GM10266 (cell line): ENCODE results near the gene GOLGA6A.

ENCODE experiments used
- DNase-seq: peaks from one replicate; pipeline ENCODE4 v3.0.0; 2012; ENCODE audit errors: extremely low spot score
- CTCF ChIP-seq: IDR thresholded peaks from 2 replicates; pipeline ENCODE4 v1.5.1; 2012; ENCODE audit warnings: mild to moderate bottlenecking, low read depth; ENCODE audit not compliant: control insufficient read depth, insufficient read depth; ENCODE audit errors: missing control alignments

Gene GOLGA6A

GRCh38 chr15:74032046-74032445, 50.3 kb downstream of the GOLGA6A start:
- TF ChIP-seq CTCF, result no peak
- no peak for DNase-seq

GRCh38 chr15:74028646-74029045, 53.7 kb downstream of the GOLGA6A start:
- no peak for DNase-seq
- TF ChIP-seq CTCF, result no peak

- no peak for DNase-seq
- TF ChIP-seq CTCF, result no peak
These were observed 54.7 kb downstream of the GOLGA6A start for GRCh38 chr15:74027688-74028087.

- TF ChIP-seq CTCF, result no peak
- DNase-seq, result no peak
These were observed 56.9 kb downstream of the GOLGA6A start for GRCh38 chr15:74025436-74025835.

GRCh38 chr15:74024687-74025086, 57.7 kb downstream of the GOLGA6A start:
- DNase-seq, result no peak
- TF ChIP-seq CTCF, result no peak

GRCh38 chr15:74022706-74023470, 59.5 kb downstream of the GOLGA6A start:
- no peak for TF ChIP-seq CTCF
- no peak for DNase-seq
